Fibroblast of gingiva (primary cell): ENCODE data around the gene STX18.

Source experiments
- DNase-seq: peaks from one replicate; pipeline ENCODE4 v3.0.0-alpha.2; 2011; ENCODE audit warnings: low read depth

STX18 gene

GRCh38 chr4:4377732-4378460 is 164.0 kb downstream of the STX18 start:
- no peak for DNase-seq

- DNase-seq, result no peak
Observed at GRCh38 chr4:4377191-4377590, 164.7 kb downstream of the STX18 start.

- DNase-seq, result no peak
Observed at GRCh38 chr4:4376074-4376473, 165.8 kb downstream of the STX18 start.

GRCh38 chr4:4374388-4375098 is 167.3 kb downstream of the STX18 start:
- DNase-seq, result no peak
